Measurements from ENCODE around the gene POLR3C. TPM values are rescaled to one million over a fixed set of nuclear protein-coding genes. Genes with fewer than 3 reads are reported as not detected.

The POLR3C gene
- polyA plus RNA-seq, 1 experiment = 70.6 TPM

- POLR2A ChIA-PET = no interaction called here
These were observed 31.5 kb upstream of the POLR3C start for GRCh38 chr1:145792484-145792883.

GRCh38 chr1:145795257-145795881, 28.6 kb upstream of the POLR3C start:
- no peak for DNase-seq (ENCODE audit: low read depth, low spot score)
- peaks cover 6% of the 10 kb centered on the region; the same call in 1 of the 2 replicates for H3K9me3 ChIP-seq (ENCODE audit: control insufficient read depth, insufficient read depth, low read length)
- TF ChIP-seq, protein P1, sequence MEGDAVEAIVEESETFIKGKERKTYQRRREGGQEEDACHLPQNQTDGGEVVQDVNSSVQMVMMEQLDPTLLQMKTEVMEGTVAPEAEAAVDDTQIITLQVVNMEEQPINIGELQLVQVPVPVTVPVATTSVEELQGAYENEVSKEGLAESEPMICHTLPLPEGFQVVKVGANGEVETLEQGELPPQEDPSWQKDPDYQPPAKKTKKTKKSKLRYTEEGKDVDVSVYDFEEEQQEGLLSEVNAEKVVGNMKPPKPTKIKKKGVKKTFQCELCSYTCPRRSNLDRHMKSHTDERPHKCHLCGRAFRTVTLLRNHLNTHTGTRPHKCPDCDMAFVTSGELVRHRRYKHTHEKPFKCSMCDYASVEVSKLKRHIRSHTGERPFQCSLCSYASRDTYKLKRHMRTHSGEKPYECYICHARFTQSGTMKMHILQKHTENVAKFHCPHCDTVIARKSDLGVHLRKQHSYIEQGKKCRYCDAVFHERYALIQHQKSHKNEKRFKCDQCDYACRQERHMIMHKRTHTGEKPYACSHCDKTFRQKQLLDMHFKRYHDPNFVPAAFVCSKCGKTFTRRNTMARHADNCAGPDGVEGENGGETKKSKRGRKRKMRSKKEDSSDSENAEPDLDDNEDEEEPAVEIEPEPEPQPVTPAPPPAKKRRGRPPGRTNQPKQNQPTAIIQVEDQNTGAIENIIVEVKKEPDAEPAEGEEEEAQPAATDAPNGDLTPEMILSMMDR (IDR thresholded peaks at IDR 0.05; ENCODE audit: low read depth, low read length) = no peak
- ChIA-PET POLR2A (no interaction called here), CTCF (interaction anchor here (0.6 kb wide), 1 partner anchor 74 kb away, joined by 3 read pairs; no protein-coding TSS in a partner anchor)
- H3K27ac ChIP-seq (ENCODE audit: low read depth, low read length) = no peak overlapping the region
- H3K4me3 ChIP-seq (ENCODE audit: low read depth, low read length) = no peak overlapping the region
- no peaks in the 10 kb centered on the region for H3K27me3 ChIP-seq (ENCODE audit: control insufficient read depth, insufficient read depth, low read length)

More at GRCh38 chr1:145792484-145792883, 31.5 kb upstream of the POLR3C start:
- no peaks in the 10 kb centered on the region for H3K27me3 ChIP-seq (ENCODE audit: control insufficient read depth, insufficient read depth, low read length)
- CTCF ChIA-PET = no interaction called here
- no peak for DNase-seq (ENCODE audit: low read depth, low spot score)
- TF ChIP-seq, protein P1 (IDR thresholded peaks at IDR 0.05; ENCODE audit: low read depth, low read length) = no peak
- no peak overlapping the region for H3K4me3 ChIP-seq (ENCODE audit: low read depth, low read length)
- no peak overlapping the region for H3K27ac ChIP-seq (ENCODE audit: low read depth, low read length)
- H3K9me3 ChIP-seq (ENCODE audit: control insufficient read depth, insufficient read depth, low read length) = peaks cover 6% of the 10 kb centered on the region; the same call in 1 of the 2 replicates

GRCh38 chr1:145796753-145797152, 27.2 kb upstream of the POLR3C start:
- POLR2A ChIA-PET = no interaction called here
- Histone ChIP-seq H3K9me3 (ENCODE audit: control insufficient read depth, insufficient read depth, low read length) (peaks cover 6% of the 10 kb centered on the region; the same call in 1 of the 2 replicates), H3K27me3 (ENCODE audit: control insufficient read depth, insufficient read depth, low read length) (no peaks in the 10 kb centered on the region), H3K27ac (ENCODE audit: low read depth, low read length) (no peak overlapping the region), H3K4me3 (ENCODE audit: low read depth, low read length) (no peak overlapping the region)
- no peak for DNase-seq (ENCODE audit: low read depth, low spot score)
- CTCF ChIA-PET = no interaction called here
- TF ChIP-seq, protein P1 (IDR thresholded peaks at IDR 0.05; ENCODE audit: low read depth, low read length) = no peak

DNA sequence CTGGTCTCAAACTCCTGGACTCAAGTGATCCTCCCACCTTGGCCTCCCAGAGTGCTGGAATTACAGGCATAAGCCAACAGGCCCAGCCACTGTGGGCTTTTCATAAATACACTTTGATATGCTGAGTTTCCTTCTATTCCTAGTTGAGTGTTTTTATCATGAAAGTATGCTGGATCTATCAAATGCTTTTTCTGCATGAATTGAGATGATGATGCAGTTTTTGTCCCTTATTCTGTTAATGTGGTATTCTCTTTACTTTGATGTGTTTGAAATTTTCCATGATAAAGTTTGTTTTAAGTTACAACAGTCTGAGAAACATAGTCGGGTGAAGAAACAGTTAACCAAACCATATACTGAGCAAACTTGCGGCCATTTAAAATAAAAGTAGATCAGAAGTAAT, 24.2 kb upstream of the POLR3C start:
- H3K27me3 ChIP-seq (ENCODE audit: control insufficient read depth, insufficient read depth, low read length) = no peaks in the 10 kb centered on the region
- no peak overlapping the region for H3K27ac ChIP-seq (ENCODE audit: low read depth, low read length)
- TF ChIP-seq, protein P1 (IDR thresholded peaks at IDR 0.05; ENCODE audit: low read depth, low read length) = no peak
- DNase-seq (ENCODE audit: low read depth, low spot score) = no peak
- ChIA-PET CTCF (no interaction called here), POLR2A (no interaction called here)
- peaks cover 6% of the 10 kb centered on the region; the same call in 1 of the 2 replicates for H3K9me3 ChIP-seq (ENCODE audit: control insufficient read depth, insufficient read depth, low read length)
- H3K4me3 ChIP-seq (ENCODE audit: low read depth, low read length) = no peak overlapping the region

DNA sequence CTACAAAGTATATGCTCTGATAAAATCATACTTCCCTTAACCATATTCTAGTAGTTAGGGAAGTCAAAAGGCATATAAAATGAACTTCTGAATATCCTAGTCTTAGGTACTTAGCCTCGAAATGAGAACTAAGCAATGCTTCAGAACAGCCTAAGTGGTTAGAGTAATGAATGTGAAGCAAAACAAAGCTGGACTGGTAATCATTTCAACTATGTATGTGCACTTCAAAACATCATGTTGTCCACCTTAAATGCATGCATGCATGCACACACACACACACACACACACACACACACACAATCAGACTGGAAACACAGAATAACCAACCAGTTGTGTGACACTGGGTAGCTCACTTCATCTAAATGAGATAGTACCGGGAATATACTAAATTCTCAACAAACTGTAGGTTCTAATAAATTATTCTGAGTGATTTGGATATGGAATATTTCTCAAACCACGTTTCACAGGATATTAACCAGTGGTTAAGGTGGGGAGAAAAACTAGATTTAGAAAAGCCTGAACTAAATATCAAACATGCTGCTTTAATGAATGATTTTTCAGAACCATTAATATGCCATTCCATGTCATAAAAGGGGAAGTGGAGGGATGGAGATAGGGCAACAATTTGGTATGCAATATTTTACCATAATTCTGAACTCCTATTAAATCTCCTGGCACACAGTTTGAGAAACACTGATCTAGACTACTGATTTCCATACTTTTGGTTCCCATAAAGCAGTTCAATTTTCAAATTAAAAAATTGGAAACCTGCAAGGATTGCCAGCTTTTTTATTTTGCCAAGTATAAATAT, 19.6 kb upstream of the POLR3C start:
- H3K27ac ChIP-seq (ENCODE audit: low read depth, low read length) = no peak overlapping the region
- DNase-seq (ENCODE audit: low read depth, low spot score) = no peak
- ChIA-PET CTCF (interaction anchor here (1.3 to 1.4 kb wide), 2 partner anchors 41 to 54 kb away, joined by 3 to 4 read pairs; partner anchors contain the start of gene NUDT17), POLR2A (interaction anchor here (1.2 kb wide), 1 partner anchor 20 kb away, joined by 5 read pairs; the partner anchor contains the start of genes POLR3C and RNF115)
- H3K9me3 ChIP-seq (ENCODE audit: control insufficient read depth, insufficient read depth, low read length) = no peaks in the 10 kb centered on the region
- TF ChIP-seq, protein P1 (IDR thresholded peaks at IDR 0.05; ENCODE audit: low read depth, low read length) = no peak
- H3K4me3 ChIP-seq (ENCODE audit: low read depth, low read length) = no peak overlapping the region
- no peaks in the 10 kb centered on the region for H3K27me3 ChIP-seq (ENCODE audit: control insufficient read depth, insufficient read depth, low read length)

Measured in AG04450 (cell line).